Suppressor macrophage (primary cell): ENCODE results near the gene IL17REL.
"Not testable (repeated sequence)": the region's sequence is repeated elsewhere in the genome, so short reads cannot be mapped to it uniquely, and the experiment has no call there.

ENCODE experiments used
- DNase-seq, 4 experiments: peaks; one replicate each; pipeline ENCODE4 v3.0.0-alpha.2; 2020 to 2022

Gene IL17REL

DNA sequence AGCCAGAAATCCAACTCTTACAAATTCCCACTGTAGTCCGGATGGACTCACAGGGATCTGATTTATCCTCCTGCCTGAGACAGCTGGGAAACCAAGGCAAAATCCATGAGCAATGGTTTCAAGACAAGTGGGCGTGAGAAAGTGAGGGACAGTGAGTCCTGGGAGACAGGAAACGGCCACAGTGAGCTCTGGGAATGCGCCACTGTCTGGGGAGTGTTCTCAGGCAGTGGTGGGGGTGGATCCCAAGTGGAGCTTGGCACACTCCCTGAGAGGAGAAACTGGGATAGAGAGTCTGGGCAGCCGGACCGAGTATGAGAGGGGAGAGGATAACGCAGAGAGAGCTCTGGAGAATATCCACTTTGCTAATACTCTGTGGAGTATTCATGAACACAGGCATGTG, 9.8 kb downstream of the IL17REL start:
- DNase-seq = no peak

DNA sequence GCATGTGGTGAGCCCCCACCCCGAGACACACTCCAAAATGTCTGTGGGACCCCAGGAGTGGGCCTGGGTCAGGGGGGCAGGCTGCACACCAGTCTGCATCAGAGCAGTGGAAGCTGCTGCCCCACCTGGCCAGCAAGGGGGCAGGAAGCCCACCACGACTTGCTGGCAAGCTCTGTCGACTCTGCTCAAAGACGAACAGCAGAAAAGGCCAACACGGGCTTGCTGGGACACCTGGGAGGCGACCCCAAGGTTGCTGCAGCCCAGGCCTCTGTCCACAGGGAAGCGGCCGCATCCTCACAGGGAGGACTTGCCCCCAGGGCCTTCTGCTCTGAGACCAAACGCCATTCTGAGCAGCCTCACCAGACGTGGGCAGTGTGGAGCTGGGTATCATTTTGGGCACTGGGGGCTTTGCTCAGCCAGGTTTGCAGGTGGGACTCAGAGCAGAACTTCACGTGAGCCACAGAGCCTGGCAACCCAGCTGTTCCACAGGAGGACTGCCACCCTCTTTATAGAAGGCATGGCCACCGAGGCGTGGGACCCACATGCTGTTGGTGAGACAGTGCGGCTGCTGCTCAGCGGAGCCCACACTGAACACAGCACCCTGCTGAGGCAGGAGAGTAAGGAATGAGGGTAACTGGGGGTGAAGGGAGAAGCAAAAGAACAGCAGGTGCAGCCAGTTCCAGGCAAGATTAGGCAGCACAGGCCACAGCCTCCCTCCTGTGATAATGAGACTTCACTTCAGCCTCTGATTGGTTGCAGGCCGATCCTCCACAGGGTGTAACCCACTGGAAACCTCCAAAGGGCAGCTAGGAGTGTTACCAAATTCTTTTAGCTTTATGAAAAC, 11.0 kb downstream of the IL17REL start:
- no peak for DNase-seq

DNA sequence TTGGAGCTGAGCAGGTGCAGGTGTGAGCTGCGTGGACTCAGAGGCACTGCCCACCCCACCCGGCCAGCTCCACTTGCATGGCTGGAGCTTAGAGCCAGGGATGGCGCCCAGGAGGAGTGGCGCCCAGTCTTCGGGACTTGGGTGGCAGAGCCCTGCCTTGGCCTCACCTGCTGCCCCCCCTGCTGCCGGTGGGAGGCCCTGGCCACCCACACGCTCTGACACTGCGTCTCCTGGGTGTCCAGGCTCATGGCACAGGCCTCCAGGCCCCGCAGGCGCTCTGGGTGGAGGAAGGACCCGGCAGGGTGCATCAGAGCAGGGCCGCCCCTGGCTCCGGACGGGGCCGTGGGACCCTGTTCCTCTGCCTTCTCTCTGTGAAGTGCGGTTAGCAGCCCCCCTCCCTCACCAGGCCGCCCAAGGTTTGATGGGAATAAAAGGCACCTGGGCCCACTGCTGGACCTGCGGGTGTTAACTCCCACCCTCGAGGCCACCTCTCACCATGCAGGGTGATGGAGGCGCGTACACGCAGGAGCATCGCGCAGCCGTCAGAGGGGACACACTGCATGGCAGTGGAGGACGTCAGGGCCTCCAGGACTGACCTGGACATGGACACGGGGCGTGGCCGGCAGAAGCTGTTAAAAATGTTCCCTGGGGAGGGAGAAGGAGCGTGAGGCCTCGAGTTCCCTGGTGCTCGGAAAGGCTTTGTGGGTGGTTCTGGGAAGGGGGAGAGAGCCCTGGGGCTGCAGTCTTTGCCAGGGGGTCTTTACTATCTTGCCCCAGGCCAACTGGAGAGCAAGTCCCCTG, 11.8 kb downstream of the IL17REL start:
- no peak for DNase-seq

DNA sequence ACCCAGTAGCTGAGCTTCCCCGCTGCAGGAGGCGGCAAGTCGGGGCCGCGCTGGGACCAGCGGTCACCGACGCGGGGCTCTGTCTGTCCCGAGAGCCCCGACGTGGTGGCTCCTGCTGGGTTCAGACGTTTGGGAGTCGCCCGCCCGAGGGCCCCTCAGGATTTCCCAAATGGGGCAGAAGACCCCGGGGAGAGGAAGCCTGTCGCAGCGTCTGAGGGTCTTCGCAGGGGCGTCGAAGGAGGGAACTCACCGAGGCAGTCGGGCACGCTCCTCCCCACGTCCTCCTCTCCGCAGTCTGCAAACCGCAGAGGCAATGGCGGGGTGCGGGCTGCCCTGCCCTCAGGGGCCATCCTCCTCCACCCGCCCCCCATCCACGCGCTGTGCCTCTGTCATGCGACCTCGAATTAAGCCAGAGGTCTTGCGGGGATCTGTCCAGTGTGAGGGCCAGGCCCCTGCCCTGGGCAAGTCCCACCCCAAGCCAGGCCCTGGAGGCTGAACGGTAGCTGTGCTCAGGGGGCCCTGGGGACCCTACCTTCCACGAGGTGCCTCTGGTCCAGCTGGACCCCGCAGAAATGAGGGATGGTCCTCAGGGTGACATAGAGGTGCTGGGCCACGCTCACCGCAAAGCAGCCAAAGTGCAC, 12.5 kb downstream of the IL17REL start:
- DNase-seq = no peak

DNA sequence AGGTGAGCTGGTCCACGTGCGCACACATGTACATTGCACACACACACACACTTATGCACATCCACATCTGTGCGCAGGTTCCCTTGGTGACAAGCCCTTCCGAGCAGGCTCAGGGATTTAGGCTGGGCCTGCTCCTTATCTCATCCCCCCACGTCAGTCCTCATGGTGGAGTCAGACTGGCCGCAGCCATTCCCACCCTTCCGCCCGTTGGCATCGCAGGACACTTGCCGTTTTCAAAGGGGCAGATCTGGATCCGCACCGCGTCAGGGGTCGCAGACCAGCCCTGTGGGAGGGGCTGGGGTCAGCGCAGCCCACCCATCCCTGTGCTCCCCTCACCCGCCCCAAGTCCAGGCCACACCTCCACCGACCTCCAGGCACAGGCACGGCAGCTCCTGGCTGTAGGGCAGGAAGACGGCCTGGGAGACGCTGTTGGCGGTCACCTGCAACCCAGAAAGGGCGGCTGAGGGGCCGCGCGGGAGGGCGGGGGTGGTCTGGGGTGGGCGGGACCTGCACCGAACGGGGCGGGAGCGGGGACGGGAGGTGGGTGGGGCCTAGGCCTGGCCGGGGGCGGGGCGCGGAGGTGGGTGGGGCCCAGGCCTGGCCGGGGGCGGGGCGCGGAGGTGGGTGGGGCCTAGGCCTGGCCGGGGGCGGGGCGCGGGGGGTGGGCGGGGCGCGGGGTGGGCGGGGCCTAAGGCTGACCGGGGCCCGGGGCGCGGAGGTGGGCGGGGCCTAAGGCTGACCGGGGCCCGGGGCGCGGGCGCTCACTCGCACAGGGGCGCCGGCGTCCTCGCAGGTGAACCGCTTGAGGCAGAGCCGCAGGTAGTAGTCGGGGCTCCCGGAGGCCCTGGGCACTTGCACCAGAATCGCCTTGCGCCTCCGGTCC, 13.3 kb downstream of the IL17REL start:
- peak; percentile 17 to 62 (median 22) for DNase-seq

DNA sequence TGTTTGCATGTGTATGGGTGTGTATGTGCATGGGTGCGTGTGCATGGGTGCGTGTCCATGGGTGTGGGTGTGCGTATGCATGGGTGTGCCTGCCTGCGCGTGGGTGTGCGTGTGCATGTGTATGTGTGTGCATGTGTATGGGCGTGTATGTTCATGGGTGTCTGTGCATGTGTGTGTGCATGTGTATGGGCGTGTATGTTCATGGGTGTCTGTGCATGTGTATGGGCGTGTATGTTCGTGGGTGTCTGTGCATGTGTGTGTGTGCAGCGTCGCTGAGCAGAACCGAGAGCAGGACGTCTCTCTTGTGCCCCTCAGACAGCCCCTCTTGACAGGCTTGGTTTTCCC, 13.9 kb downstream of the IL17REL start:
- DNase-seq = no peak

DNA sequence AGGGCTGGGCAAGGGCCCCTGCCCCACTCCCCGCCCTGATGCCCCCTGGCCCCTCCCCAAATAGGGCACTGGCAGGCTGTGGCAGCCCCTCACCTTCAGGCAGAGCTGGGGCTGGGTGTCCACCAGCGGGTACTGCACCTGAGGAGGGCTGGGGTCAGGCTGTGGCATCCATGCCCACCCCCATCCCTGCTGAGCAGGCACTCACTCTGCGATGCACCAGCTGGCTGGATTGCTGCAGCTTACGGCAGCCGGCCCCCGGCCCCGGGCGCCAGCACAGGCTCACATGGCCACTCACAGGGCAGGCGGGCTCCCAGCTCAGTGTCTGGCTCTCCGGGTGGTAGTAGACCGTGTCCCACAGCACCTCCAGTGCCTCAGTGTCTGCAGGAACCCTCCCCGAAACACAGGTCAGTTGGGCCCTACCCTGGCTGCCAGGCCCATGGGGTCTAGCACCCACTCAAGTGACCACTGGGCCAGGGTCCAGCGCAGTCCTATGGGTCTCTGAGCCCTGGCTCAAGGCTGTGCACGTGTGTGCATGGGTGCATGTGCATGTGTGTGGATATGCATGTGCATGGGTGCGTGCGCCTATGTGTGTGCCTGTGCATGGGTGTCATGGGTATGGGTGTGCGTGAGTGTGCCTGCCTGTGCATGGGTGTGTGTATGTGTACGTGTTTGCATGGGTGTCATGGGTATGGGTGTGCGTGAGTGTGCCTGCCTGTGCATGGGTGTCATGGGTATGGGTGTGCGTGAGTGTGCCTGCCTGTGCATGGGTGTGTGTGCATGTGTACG, 14.4 kb downstream of the IL17REL start:
- no peak for DNase-seq

DNA sequence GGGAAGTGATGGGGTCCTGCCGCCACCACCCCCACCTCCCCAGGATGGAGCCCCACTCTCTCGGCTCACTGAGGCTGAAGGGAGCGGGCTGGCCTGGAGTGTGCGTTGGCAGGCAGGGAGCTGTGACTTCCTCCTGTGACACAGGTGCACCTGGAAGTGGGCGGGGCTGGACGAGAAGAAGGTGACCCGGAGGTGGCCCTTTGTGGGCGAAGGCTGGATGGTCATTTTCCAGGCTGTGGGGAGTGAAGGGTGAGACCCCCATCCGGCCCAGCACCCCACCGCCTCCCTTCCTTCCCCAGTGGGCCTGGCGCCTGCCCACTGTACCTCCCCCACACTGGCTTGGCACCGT, 15.3 kb downstream of the IL17REL start:
- DNase-seq = no peak

DNA sequence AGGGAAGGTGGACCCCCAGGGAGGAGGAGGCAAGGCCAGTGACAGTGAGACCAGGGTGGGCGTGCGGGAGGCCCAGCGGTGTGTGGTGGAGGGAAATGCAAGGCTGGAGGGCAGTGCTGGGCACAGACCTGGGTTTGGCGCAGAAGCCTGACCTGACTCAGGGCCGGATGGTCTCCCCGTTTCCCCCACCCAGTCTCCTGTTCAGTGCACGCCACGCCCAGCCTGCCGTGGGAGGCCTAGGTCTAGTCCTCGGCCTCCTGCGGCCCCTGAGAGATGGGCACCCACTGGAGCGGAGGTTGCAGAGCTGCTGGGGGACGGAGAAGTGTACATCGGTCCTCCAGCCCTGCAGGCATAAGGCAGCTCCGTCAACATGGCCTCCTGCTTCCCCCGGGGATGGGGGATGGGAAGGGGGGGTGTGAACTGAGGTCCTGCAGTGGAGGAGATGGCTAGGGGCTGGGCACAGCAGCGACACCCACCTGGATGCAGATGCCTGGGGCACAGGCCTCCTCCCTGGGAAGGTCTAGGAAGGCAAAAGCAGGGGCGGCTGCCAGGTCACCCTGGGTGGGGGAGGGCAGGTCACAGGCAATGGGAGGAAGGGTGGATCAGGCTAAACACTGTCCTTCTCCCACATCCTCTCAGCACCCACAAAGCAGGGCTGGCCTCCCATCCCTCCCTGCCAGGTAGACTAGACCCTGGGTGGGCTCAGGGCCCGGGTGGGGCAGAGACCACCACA, 15.9 kb downstream of the IL17REL start:
- no peak for DNase-seq

DNA sequence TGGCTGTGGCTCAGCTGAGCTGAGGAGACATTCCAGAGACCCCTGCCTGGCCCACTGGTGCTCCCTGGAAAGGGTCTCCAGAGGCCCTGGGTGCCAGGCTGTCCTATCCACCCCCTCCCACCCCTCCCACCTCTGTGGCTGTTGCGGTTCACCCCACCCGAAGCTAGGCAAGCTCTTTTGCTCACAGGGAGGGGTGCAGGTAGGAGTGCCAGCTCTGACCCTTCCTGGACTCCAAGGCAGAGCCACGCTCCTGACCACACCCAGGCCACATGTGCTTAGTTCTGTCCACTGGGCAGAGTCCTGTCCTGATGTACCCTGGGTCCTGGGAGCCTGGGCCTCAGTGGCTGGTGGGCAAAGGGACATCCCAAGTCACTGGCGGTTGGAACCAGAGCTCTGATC, 16.4 kb downstream of the IL17REL start:
- no peak for DNase-seq

DNA sequence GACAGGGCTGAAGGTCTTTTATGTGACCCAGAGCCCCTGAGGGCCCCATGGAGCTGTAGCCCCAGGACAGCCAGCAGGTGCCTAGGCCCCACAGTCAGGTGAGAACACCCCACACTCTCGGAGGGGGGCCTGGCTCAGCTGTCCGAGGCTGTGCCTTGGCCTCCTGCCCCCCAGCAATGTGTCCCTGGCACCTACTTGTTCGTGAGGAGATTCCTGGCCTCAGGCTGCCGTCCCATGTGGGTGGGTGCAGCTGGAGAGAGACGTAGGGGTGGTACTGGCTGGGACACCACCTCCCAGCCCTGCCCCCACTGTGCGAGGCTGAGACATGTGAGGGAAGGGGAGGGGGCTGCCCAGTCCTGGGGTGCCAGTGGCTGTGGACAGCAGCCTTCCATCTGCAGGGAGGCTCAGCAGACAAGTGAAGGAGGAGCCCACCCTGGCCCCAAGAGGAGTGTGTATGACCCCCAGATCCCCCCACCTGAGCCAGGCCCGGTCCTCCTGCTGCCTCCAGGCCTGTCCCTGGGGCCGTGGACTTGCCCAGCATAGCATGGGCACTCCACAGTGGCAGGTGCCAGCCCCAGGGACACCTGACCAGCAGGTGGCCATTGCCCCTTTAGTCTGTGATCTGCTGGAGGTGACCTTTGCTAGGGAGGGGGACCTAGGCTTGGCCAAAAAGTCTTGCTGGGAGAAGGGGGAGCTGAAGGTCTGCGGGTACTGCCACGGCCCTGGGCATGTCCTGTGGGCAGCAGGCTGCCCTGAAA, 17.0 kb downstream of the IL17REL start:
- DNase-seq = no peak

DNA sequence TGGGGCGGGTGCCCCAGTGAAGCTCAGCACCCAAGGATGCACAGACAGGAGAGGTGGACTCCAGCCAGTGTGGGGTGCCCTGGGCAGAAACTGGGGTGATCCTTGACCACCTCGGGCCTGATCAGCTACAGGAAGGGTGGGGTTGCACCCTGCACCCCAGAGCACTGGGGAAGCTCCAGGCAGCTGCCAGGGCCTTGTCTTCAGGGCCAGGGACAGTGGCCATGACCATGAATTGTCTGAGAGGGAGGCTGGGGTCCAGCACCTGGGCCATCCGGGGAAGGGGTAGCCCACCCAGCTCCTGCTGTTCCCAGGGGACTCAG, 17.6 kb downstream of the IL17REL start:
- DNase-seq = no peak

DNA sequence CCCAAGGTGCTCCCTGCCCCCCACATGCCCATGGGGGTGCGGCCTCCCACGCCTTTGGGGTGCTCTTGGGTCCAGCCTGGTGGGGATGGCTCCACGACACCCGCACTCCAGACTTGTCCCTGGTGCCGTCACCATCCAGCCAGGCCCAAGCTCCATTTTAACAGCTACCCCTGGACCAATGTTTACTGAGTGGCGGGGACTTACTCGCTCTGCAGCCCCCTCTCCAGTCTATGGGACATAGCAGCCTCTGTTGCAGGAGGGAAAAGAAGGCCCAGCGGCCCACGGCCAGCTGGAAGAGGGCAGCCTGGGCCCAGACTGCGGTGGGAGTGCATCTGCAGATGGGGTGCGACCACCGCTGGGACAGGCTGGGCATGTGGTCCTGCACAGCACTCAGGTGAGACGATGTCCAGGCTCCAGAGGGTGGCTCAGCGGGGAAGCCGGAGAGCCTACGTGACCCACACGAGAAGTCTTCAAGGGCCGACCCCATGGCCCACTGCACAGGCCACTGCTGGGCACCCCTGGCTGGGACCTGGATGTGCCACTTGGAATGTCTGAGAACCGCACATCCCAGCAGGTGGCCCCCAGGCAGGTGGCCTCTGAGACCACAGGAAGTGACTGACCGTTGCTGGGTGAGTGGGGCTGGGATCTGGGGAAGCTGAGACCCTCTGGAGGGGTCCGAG, 18.1 kb downstream of the IL17REL start:
- DNase-seq = no peak

DNA sequence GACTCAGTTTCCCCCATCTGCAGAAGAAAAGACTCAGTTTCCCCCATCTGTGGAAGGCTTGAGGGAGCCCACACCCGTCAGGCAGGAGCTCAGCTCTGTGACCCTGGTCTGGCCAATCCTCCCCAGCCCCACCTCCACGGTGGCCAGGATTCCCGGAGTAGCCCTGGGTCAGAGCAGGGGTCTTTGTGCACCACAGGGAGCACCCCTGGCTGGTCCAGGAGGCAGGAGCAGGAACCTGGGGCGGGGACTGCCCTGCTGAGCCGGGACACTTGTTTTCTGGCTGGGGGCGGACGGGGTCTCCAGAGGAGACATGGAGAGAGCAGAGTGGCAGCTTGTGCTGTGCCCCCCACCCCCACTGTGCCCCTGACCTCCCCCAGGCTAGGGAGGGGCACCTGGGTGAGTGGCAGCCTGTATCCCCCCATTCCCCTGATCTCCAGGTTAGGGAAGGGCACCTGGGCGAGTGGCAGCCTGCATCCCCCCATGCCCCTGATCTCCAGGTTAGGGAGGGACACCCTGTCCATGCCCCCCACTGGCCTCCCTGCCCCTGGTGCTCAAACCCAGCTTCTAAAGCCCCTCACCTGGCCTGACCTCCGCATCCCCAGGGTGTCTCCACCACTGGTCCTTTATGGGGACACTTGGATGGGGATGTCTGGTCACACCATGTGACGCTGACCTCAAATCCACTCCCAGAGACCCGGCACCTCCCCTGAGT, 18.8 kb downstream of the IL17REL start:
- DNase-seq = no peak

DNA sequence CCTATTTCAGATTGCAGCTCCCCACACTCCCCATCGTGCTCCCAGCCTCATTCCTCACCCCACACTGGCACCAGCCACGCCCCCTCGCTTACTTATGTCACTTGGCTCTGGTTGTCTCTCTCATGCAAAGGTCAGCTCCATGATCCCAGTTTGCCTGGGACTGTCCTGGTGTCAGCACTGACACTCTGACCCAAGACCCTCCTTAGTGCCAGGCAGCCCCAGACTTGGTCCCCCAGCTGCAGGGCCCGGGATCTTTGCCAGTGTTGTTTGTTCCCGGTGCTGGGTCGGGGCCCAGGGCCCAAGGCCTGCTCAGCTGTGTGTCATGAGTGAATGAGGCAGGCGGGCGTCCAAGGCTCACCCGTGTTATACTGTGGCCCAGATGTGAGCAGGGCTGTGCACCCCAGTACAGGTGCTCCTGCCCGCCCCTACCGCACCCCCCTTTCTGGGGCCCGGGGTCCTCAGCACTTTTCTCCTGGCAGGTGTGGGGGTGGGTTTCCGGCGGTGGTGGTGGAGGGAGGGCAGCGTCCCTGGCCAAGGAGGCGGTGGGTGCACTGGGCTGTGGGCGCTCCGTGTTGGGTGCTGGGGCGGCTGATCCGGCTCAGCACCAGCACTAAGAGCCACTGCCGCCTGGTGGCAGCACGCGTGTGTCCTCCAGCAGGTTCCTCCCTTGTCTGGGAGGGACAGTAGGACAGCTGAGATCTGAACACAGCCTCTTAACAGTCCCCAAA, 19.5 kb downstream of the IL17REL start:
- peak; percentile 74 to 90 (median 86) for DNase-seq

DNA sequence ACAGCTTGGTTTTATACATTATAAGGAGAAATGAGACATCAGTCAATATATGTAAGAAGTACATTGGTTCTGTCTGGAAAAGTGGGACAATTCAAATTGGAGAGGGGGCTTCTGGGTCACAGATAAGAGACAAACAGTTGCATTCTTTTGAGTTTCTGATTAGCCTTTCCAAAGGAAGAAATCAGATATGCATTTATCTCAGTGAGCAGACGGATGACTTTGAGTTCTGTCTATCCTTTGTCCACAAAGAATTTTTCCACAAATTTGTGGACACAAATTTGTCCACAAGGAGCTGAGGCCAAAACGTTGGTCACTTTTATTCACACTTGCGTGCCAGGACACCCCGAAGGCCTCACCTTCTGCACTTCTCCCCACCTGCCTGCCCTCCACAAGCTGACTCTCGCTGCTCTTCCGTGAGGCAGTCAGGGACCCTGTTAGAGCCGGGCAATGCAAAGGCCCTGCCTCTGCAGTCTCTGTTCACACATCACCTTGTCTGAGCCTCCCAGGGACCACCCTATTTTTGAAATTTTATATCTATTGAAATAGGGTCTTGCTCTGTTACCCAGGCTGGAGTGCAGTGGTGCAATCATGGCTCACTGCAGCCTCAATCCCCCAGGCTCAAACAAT, 20.5 kb downstream of the IL17REL start:
- no peak for DNase-seq

DNA sequence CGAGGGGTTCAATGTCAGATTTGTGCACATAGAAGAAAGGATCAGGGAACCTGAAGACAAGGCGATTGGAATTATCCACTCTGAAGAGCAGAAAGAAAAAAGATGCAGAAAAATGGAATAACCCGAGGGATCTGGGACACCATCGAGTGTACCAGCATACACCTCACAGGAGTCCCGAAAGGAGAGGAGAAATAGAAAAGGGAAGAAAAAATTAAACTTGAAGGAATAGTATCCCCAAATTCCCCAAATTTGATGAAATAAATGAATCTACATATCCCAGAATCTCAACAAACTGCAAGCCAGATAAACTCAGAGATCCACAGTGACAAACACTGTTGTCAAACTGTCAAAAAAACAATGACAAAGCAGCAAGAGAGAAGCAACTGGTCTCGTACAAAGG, 21.4 kb downstream of the IL17REL start:
- no peak for DNase-seq

DNA sequence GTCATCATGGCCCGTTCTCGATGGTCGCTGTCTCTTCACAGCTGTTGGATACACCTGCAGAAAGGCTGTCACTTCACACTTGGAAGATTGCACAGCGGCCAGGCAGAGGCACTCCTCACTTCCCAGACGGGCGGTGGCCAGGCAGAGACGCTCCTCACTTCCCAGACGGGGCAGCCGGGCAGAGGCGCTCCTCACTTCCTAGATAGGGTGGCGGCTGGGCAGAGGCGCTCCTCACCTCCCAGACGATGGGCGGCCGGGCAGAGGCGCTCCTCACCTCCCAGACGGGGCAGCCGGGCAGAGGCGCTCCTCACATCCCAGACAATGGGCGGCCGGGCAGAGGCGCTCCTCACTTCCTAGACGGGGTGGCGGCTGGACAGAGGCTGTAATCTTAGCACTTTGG, 22.7 kb downstream of the IL17REL start:
- not testable (repeated sequence) for DNase-seq
